Common myeloid progenitor, CD34-positive (primary cell): ENCODE measurements around the gene ITGA11.

Experiments used
- CTCF ChIA-PET: fragments of 350-600 bp; sonication (Branson Sonifier 250); formaldehyde crosslinking; loops from one replicate; lab custom pipeline; 2021; ENCODE audit warnings: antibody characterized with exemption; lab: Charles Lee
- POLR2A ChIA-PET: fragments of 350-600 bp; sonication (Branson Sonifier 250); formaldehyde crosslinking; loops from one replicate; lab custom pipeline; 2021; ENCODE audit warnings: antibody characterized with exemption; lab: Charles Lee
- DNase-seq, 3 donors: peaks; one replicate each; pipeline versions ENCODE4 v3.0.0 to v3.0.0-alpha.2; 2013
- H3K27ac ChIP-seq, 2 experiments: 1 replicate in 1 of 2; 2 replicates in 1 of 2; pipeline ENCODE4 v1.7.0; 2013; ENCODE audit warnings: inconsistent platforms in 2 of 2, low read length in 2 of 2, mild to moderate bottlenecking in 2 of 2, low read depth in 1 of 2, moderate library complexity in 1 of 2; ENCODE audit not compliant: severe bottlenecking in 2 of 2, insufficient read depth in 1 of 2, poor library complexity in 1 of 2
- H3K27me3 ChIP-seq, 5 experiments: replicated peaks in 2 of 5; 1 replicate in 3 of 5; 2 replicates in 2 of 5; pipeline versions ENCODE4 v1.6.1 to v1.7.0; 2013; ENCODE audit warnings: low read length in 4 of 5, mild to moderate bottlenecking in 2 of 5, moderate library complexity in 2 of 5, inconsistent platforms in 1 of 5; ENCODE audit not compliant: insufficient read depth in 5 of 5, control insufficient read depth in 4 of 5
- H3K36me3 ChIP-seq, 4 experiments: 1 replicate in 2 of 4; 2 replicates in 2 of 4; pipeline versions ENCODE4 v1.6.1 to v1.7.0; 2013; ENCODE audit warnings: low read length in 3 of 4, control low read depth in 1 of 4, mild to moderate bottlenecking in 1 of 4; ENCODE audit not compliant: control insufficient read depth in 4 of 4, insufficient read depth in 4 of 4
- H3K4me1 ChIP-seq, 4 experiments: 1 replicate in 3 of 4; 2 replicates in 1 of 4; pipeline versions ENCODE4 v1.6.1 to v1.7.1; 2013; ENCODE audit warnings: low read length in 3 of 4, mild to moderate bottlenecking in 3 of 4, control low read depth in 1 of 4, inconsistent platforms in 1 of 4, moderate library complexity in 1 of 4; ENCODE audit not compliant: control insufficient read depth in 4 of 4, insufficient read depth in 4 of 4; ENCODE audit errors: control extremely low read depth in 1 of 4
- H3K4me3 ChIP-seq, 7 experiments: 1 replicate in 4 of 7; 2 replicates in 3 of 7; pipeline versions ENCODE4 v1.5.1 to v1.7.0; 2013; ENCODE audit warnings: mild to moderate bottlenecking in 7 of 7, low read length in 6 of 7, moderate library complexity in 6 of 7, inconsistent platforms in 2 of 7, low read depth in 2 of 7, control low read depth in 1 of 7; ENCODE audit not compliant: insufficient read depth in 4 of 7, control insufficient read depth in 1 of 7; ENCODE audit errors: extremely low read depth in 1 of 7
- H3K9me3 ChIP-seq, 5 experiments: 1 replicate in 4 of 5; 2 replicates in 1 of 5; pipeline versions ENCODE4 v1.6.1 to v1.7.1; 2013; ENCODE audit warnings: low read length in 4 of 5, mild to moderate bottlenecking in 2 of 5, inconsistent platforms in 1 of 5, low read depth in 1 of 5, moderate library complexity in 1 of 5; ENCODE audit not compliant: control insufficient read depth in 4 of 5, insufficient read depth in 2 of 5; ENCODE audit errors: control extremely low read depth in 1 of 5
- WGBS: methylation state at CpG from one replicate; pipeline ENCODE4 v1.1.5; 2013; ENCODE audit not compliant: insufficient coverage; 5-methylcytosine and 5-hydroxymethylcytosine counted together

The ITGA11 gene

GRCh38 chr15:68318931-68319909 lies 112.7 kb downstream of the ITGA11 start:
- H3K27ac ChIP-seq, result no peak overlapping the region
- 92% methylated on average over 17 of the region's 18 CpGs for WGBS
- no peaks in the 10 kb centered on the region for H3K36me3 ChIP-seq
- H3K4me1 ChIP-seq, result peaks cover 0 to 23% (median 12%) of the 10 kb centered on the region in 4 experiments
- no peaks in the 10 kb centered on the region for H3K9me3 ChIP-seq
- no peak overlapping the region for H3K4me3 ChIP-seq
- H3K27me3 ChIP-seq, result no peaks in the 10 kb centered on the region
- no peak for DNase-seq
- ChIA-PET CTCF (interaction anchor here (1.8 kb wide), 1 partner anchor 15 kb away, joined by 4 read pairs; no protein-coding TSS in a partner anchor), POLR2A (no interaction called here)

DNA sequence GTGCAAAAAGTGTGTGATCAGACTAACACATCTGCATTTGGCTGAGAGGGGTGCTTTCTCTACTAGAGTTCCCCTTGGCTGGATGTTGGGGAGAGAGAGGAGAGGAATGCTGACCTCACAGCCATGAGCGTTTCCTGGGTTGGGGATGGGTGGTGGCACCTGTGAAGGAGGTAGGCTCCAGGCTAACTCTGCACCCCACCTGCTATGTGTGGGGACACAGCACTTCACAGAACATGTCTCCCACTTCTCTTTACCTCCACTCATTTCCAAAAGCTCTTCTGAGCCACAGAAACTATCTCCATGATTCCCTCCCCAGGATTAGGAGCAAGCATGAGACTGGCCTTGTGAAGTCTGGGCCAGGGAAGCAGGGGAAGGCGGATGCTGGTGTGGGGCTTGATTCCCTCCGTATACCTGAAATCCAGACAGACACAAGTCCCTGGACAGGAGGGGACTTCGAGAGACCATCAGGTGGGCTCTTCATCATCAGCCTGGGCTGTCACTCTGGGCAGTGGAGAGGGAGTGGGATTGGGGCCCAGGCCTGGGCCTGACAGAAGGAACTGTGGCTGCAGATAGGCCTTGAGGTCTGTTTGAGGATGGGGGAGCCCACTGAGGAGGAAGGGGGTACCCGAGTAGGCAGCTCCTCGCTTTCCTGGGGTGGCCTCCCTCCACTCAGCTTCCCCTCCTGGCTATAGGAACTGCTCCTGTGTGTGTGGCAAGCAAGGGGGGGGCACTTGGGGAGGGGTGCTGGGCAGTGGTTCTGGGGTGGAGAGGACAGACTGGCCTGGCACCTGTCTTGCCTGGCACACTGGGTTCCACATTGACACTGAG lies 113.7 kb downstream of the ITGA11 start:
- 80% methylated on average over 5 of the region's 6 CpGs for WGBS
- POLR2A ChIA-PET, result no interaction called here

DNA sequence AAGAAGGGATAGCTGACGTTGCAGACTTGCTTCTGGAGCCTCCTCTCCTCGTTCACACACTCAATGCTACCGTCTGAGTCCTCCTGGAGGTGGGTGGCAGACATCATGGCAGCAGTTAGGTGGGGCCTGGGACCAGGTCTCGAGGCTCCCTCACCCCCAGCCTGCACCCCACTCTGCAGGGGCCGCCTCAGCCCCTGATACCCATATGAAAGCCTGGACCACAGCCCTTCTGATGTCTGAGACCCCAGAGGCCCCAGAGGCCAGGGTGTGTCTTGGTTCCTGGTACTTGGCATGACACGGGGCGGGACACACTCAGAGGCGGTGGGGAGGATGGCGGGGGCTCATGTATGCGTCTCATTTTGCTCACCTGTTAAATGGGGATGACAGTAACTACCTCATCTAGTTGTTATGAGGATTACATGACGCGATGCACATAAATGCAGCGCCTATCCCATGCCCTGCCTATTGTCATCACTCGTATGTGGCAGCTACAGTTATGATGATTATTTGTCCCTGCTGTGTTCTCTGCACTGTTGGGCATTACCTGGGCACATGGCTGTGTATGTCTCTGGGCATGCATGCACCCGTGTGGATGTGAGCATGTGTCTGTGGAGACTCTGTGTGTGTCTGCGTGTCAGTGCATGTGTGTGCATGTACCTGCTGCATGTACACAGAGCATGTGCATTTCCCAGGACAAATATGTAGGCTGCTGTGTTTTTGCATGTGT lies 114.5 kb downstream of the ITGA11 start:
- DNase-seq, result no peak
- Histone ChIP-seq H3K4me1 (peaks cover 0 to 16% (median 7%) of the 10 kb centered on the region in 4 experiments), H3K27me3 (no peaks in the 10 kb centered on the region), H3K27ac (no peak overlapping the region), H3K9me3 (no peaks in the 10 kb centered on the region), H3K36me3 (no peaks in the 10 kb centered on the region), H3K4me3 (no peak overlapping the region)
- POLR2A ChIA-PET, result no interaction called here
- WGBS, result 98% methylated on average over 16 of the region's 16 CpGs
- CTCF ChIA-PET, result interaction anchor here (1.4 to 1.8 kb wide), 2 partner anchors 17 to 52 kb away, joined by 3 to 4 read pairs; no protein-coding TSS in a partner anchor

More for the DNA sequence above, 113.7 kb downstream of the ITGA11 start:
- CTCF ChIA-PET, result interaction anchor here (1.8 kb wide), 1 partner anchor 16 kb away, joined by 4 read pairs; no protein-coding TSS in a partner anchor
- H3K27ac ChIP-seq, result no peak overlapping the region
- no peaks in the 10 kb centered on the region for H3K9me3 ChIP-seq
- no peaks in the 10 kb centered on the region for H3K36me3 ChIP-seq
- H3K27me3 ChIP-seq, result no peaks in the 10 kb centered on the region
- DNase-seq, result no peak
- H3K4me1 ChIP-seq, result peaks cover 0 to 23% (median 12%) of the 10 kb centered on the region in 4 experiments
- H3K4me3 ChIP-seq, result no peak overlapping the region

DNA sequence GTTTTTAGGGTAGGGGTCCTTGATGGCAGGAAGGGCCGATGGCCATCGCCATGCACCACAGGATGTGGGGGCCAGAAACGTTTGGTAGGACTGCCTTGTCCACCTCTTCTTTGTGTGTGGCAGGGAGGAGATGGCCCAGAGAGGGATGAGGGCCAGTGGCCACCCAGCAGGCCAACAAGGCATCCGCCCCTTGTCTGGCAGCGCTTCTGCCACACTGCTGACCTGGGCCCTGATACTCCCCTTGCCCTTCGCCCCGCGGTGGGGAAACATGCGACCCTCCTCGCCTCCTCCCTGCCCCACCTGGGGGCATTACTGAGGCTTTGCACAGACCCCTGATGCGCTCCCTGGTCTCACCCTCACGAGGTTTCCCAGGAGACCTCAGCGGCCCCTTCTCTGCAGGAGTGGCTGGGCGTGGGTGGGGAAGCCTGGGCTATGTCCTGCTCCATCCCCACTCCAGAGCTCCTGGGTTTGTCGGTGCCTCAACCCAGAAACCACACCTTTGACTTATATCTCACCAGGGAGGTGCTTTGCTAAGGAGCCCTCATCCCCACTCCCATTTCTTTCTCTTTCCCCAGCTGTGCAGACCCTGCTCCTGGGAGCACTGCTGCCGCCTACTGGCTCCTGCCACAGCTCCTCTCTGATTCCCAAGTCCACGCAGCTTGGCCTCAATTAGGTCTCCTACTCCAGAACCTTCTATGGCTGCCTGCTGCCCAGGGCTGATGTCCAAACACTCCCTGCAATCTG lies 115.7 kb downstream of the ITGA11 start:
- H3K4me3 ChIP-seq, result no peak overlapping the region
- H3K27me3 ChIP-seq, result no peaks in the 10 kb centered on the region
- H3K9me3 ChIP-seq, result no peaks in the 10 kb centered on the region
- DNase-seq, result no peak
- no peaks in the 10 kb centered on the region for H3K36me3 ChIP-seq
- POLR2A ChIA-PET, result no interaction called here
- WGBS, result 89% methylated on average over 13 of the region's 17 CpGs
- peaks cover 0 to 13% (median 4%) of the 10 kb centered on the region in 4 experiments for H3K4me1 ChIP-seq
- H3K27ac ChIP-seq, result no peak overlapping the region
- CTCF ChIA-PET, result interaction anchor here (1.0 to 2.9 kb wide), 3 partner anchors 10 to 67 kb away, joined by 3 to 17 read pairs (median 3); no protein-coding TSS in a partner anchor

GRCh38 chr15:68315495-68316031 lies 116.4 kb downstream of the ITGA11 start:
- H3K27me3 ChIP-seq, result no peaks in the 10 kb centered on the region
- no peaks in the 10 kb centered on the region for H3K36me3 ChIP-seq
- ChIA-PET POLR2A (no interaction called here), CTCF (interaction anchor here (1.0 to 2.9 kb wide), 4 partner anchors 9 to 67 kb away, joined by 3 to 17 read pairs (median 3); no protein-coding TSS in a partner anchor)
- H3K9me3 ChIP-seq, result no peaks in the 10 kb centered on the region
- DNase-seq, result no peak
- H3K4me3 ChIP-seq, result no peak overlapping the region
- no peak overlapping the region for H3K27ac ChIP-seq
- peaks cover 0 to 13% (median 4%) of the 10 kb centered on the region in 4 experiments for H3K4me1 ChIP-seq
- WGBS, result 72% methylated on average over 5 of the region's 11 CpGs

DNA sequence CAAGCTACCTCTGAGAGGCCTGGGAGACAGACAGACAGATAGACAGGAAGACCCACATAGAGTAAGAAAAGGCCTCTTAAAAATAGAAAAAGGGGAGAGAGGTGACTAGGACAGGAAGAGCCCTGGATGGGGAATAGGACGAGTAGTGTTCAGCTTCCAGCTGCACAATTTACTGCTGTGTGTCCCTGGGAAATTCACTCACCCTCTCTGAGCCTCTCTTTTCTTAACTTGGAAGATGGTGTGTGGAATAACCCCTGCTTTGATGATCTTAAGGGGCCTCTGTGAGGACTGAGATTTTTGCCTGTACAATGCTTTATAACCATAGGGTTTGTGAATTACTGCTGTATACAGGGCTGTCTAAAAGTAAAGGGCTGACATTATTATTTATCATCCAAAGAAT lies 116.9 kb downstream of the ITGA11 start:
- no CpG with 5 or more reads among the region's 1 CpG for WGBS
- POLR2A ChIA-PET, result no interaction called here
- CTCF ChIA-PET, result interaction anchor here (0.7 to 2.9 kb wide), 4 partner anchors 8 to 69 kb away, joined by 3 to 17 read pairs (median 4); no protein-coding TSS in a partner anchor
- Histone ChIP-seq H3K36me3 (no peaks in the 10 kb centered on the region), H3K4me1 (peaks cover 0 to 13% (median 5%) of the 10 kb centered on the region in 4 experiments), H3K27me3 (no peaks in the 10 kb centered on the region), H3K27ac (no peak overlapping the region), H3K9me3 (no peaks in the 10 kb centered on the region), H3K4me3 (no peak overlapping the region)
- no peak for DNase-seq
